Astrocyte (in vitro differentiated cells and primary cell): ENCODE results near the gene SPOCK1. TPM values are rescaled to one million over a fixed set of nuclear protein-coding genes. Genes with fewer than 3 reads are reported as not detected.

Source experiments
- DNase-seq: peaks from one replicate; pipeline ENCODE4 v3.0.0-alpha.2; 2010; ENCODE audit warnings: low read depth
- FAIRE-seq: peaks from 2 replicates; lab custom pipeline; 2011; peaks lifted over from hg19 to GRCh38; lab: Jason Lieb, UNC
- H2AFZ ChIP-seq: 2 replicates; pipeline ENCODE4 v1.6.0; 2012; ENCODE audit warnings: low read depth, low read length, inconsistent platforms
- H3K27ac ChIP-seq: 2 replicates; pipeline ENCODE4 v1.5.1; 2011; ENCODE audit warnings: low read depth, low read length, inconsistent platforms
- H3K27me3 ChIP-seq: 2 replicates; pipeline ENCODE4 v1.6.0; 2011; ENCODE audit warnings: low read length, inconsistent platforms; ENCODE audit not compliant: insufficient read depth
- H3K36me3 ChIP-seq: 2 replicates; pipeline ENCODE4 v1.5.1; 2011; ENCODE audit warnings: low read length, inconsistent platforms; ENCODE audit not compliant: insufficient read depth
- H3K4me1 ChIP-seq: 2 replicates; pipeline ENCODE4 v1.5.1; 2011; ENCODE audit warnings: low read length, inconsistent platforms; ENCODE audit not compliant: insufficient read depth
- H3K4me2 ChIP-seq: 2 replicates; pipeline ENCODE4 v1.6.0; 2012; ENCODE audit warnings: low read length, inconsistent platforms
- H3K4me3 ChIP-seq: 2 replicates; pipeline ENCODE4 v1.5.1; 2011; ENCODE audit warnings: low read depth, mild to moderate bottlenecking, low read length, inconsistent platforms; ENCODE audit not compliant: insufficient read depth
- H3K79me2 ChIP-seq: 2 replicates; pipeline ENCODE4 v1.6.0; 2012; ENCODE audit warnings: mild to moderate bottlenecking, low read length, inconsistent platforms; ENCODE audit not compliant: insufficient read depth
- H3K9ac ChIP-seq: 2 replicates; pipeline ENCODE4 v1.6.0; 2012; ENCODE audit warnings: mild to moderate bottlenecking, low read length, inconsistent platforms
- H3K9me3 ChIP-seq: 2 replicates; pipeline ENCODE4 v1.5.1; 2012; ENCODE audit warnings: low read depth, mild to moderate bottlenecking, low read length, inconsistent platforms; ENCODE audit not compliant: insufficient read depth
- H4K20me1 ChIP-seq: 2 replicates; pipeline ENCODE4 v1.6.0; 2012; ENCODE audit warnings: low read length, inconsistent platforms; ENCODE audit not compliant: insufficient read depth
- H3K27ac Mint-ChIP-seq: one replicate; pipeline ENCODE4 v1.8.0; 2021; ENCODE audit warnings: mild to moderate bottlenecking, mixed read lengths; ENCODE audit not compliant: unreplicated experiment
- H3K27me3 Mint-ChIP-seq: one replicate; pipeline ENCODE4 v1.8.0; 2021; ENCODE audit warnings: low read depth, mixed read lengths; ENCODE audit not compliant: unreplicated experiment
- H3K36me3 Mint-ChIP-seq: one replicate; pipeline ENCODE4 v1.8.0; 2021; ENCODE audit warnings: low read depth, mixed read lengths; ENCODE audit not compliant: unreplicated experiment
- H3K4me1 Mint-ChIP-seq: one replicate; pipeline ENCODE4 v1.8.0; 2021; ENCODE audit warnings: low read depth, mixed read lengths; ENCODE audit not compliant: unreplicated experiment
- H3K4me3 Mint-ChIP-seq: one replicate; pipeline ENCODE4 v1.8.0; 2021; ENCODE audit warnings: mild to moderate bottlenecking, moderate library complexity, mixed read lengths; ENCODE audit not compliant: unreplicated experiment
- H3K9me3 Mint-ChIP-seq: one replicate; pipeline ENCODE4 v1.8.0; 2021; ENCODE audit warnings: mild to moderate bottlenecking, mixed read lengths; ENCODE audit not compliant: unreplicated experiment
- CTCF ChIP-seq: IDR thresholded peaks from 2 replicates; pipeline ENCODE4 v1.5.1; 2011; ENCODE audit warnings: low read depth, mild to moderate bottlenecking, inconsistent platforms, low read length, moderate library complexity; ENCODE audit not compliant: insufficient read depth
- EZH2 ChIP-seq: IDR thresholded peaks from 2 replicates; pipeline ENCODE4 v1.6.1; 2012; ENCODE audit warnings: mild to moderate bottlenecking, low read length, inconsistent platforms; ENCODE audit not compliant: insufficient read depth
- total RNA-seq: library from RNA; stranded (reverse); gene quantifications from 2 replicates; pipeline ENCODE4 v1.2.1, GENCODE V29; 2021

SPOCK1 gene
- total RNA-seq, 1 donor from 2014 or later, result 53.5 TPM

GRCh38 chr5:137409736-137410135 is 89.4 kb downstream of the SPOCK1 start:
- Histone ChIP-seq H3K27me3 (no peaks in the 10 kb centered on the region), H3K36me3 (no peaks in the 10 kb centered on the region), H3K4me1 (peaks cover 8% of the 10 kb centered on the region), H3K79me2 (peaks cover 75% of the 10 kb centered on the region), H3K9me3 (no peaks in the 10 kb centered on the region), H3K4me2 (no peak overlapping the region), H3K27ac (no peak overlapping the region), H4K20me1 (peaks cover 49% of the 10 kb centered on the region), H3K4me3 (no peak overlapping the region), H2AFZ (no peak overlapping the region), H3K9ac (no peak overlapping the region)
- H3K4me3 Mint-ChIP-seq, result no peak overlapping the region
- FAIRE-seq (no peak), DNase-seq (no peak)
- TF ChIP-seq CTCF (no peak), EZH2 (no peak)
- no peak overlapping the region for H3K27ac Mint-ChIP-seq
- H3K36me3 Mint-ChIP-seq, result no peaks in the 10 kb centered on the region
- H3K9me3 Mint-ChIP-seq, result no peaks in the 10 kb centered on the region
- peaks cover 3% of the 10 kb centered on the region for H3K4me1 Mint-ChIP-seq
- peaks cover 9% of the 10 kb centered on the region for H3K27me3 Mint-ChIP-seq

GRCh38 chr5:137407090-137407489 is 92.0 kb downstream of the SPOCK1 start:
- H3K9ac ChIP-seq, result no peak overlapping the region
- H3K27ac ChIP-seq, result no peak overlapping the region
- Mint-ChIP-seq H3K4me1 (no peaks in the 10 kb centered on the region), H3K9me3 (no peaks in the 10 kb centered on the region), H3K27me3 (peaks cover 12% of the 10 kb centered on the region), H3K4me3 (no peak overlapping the region), H3K36me3 (no peaks in the 10 kb centered on the region), H3K27ac (no peak overlapping the region)
- H2AFZ ChIP-seq, result no peak overlapping the region
- H3K4me2 ChIP-seq, result no peak overlapping the region
- no peak overlapping the region for H3K4me3 ChIP-seq
- no peaks in the 10 kb centered on the region for H3K4me1 ChIP-seq
- DNase-seq, result no peak
- H3K79me2 ChIP-seq, result peaks cover 69% of the 10 kb centered on the region
- TF ChIP-seq CTCF (no peak), EZH2 (no peak)
- H3K27me3 ChIP-seq, result no peaks in the 10 kb centered on the region
- no peaks in the 10 kb centered on the region for H3K36me3 ChIP-seq
- H4K20me1 ChIP-seq, result peaks cover 69% of the 10 kb centered on the region
- FAIRE-seq, result no peak
- H3K9me3 ChIP-seq, result no peaks in the 10 kb centered on the region

- H3K4me1 Mint-ChIP-seq, result no peaks in the 10 kb centered on the region
- H4K20me1 ChIP-seq, result peaks cover 84% of the 10 kb centered on the region
- H3K9me3 ChIP-seq, result no peaks in the 10 kb centered on the region
- H3K27me3 Mint-ChIP-seq, result peaks cover 13% of the 10 kb centered on the region
- H3K79me2 ChIP-seq, result peaks cover 61% of the 10 kb centered on the region
- no peak for FAIRE-seq
- no peaks in the 10 kb centered on the region for H3K36me3 Mint-ChIP-seq
- H3K4me2 ChIP-seq, result no peak overlapping the region
- H3K4me3 Mint-ChIP-seq, result no peak overlapping the region
- H2AFZ ChIP-seq, result no peak overlapping the region
- no peak for DNase-seq
- no peaks in the 10 kb centered on the region for H3K27me3 ChIP-seq
- no peaks in the 10 kb centered on the region for H3K36me3 ChIP-seq
- H3K9ac ChIP-seq, result no peak overlapping the region
- TF ChIP-seq EZH2, result no peak
- TF ChIP-seq CTCF, result no peak
- no peaks in the 10 kb centered on the region for H3K9me3 Mint-ChIP-seq
- no peaks in the 10 kb centered on the region for H3K4me1 ChIP-seq
- H3K4me3 ChIP-seq, result no peak overlapping the region
- H3K27ac Mint-ChIP-seq, result no peak overlapping the region
- no peak overlapping the region for H3K27ac ChIP-seq
Observed at GRCh38 chr5:137405393-137405792, 93.7 kb downstream of the SPOCK1 start.
